H54 (cell line): ENCODE results near the gene COL25A1.

Experiments used
- DNase-seq: peaks from one replicate; pipeline ENCODE4 v3.0.0; 2011; ENCODE audit warnings: low spot score, mixed read lengths; ENCODE audit not compliant: insufficient read length
- FAIRE-seq: peaks from 3 replicates; lab custom pipeline; 2011; peaks lifted over from hg19 to GRCh38; lab: Jason Lieb, UNC
- POLR2A ChIP-seq: IDR thresholded peaks from 2 replicates; pipeline ENCODE4 v1.6.1; 2011; ENCODE audit warnings: low read depth, mild to moderate bottlenecking, low read length

Gene COL25A1

DNA sequence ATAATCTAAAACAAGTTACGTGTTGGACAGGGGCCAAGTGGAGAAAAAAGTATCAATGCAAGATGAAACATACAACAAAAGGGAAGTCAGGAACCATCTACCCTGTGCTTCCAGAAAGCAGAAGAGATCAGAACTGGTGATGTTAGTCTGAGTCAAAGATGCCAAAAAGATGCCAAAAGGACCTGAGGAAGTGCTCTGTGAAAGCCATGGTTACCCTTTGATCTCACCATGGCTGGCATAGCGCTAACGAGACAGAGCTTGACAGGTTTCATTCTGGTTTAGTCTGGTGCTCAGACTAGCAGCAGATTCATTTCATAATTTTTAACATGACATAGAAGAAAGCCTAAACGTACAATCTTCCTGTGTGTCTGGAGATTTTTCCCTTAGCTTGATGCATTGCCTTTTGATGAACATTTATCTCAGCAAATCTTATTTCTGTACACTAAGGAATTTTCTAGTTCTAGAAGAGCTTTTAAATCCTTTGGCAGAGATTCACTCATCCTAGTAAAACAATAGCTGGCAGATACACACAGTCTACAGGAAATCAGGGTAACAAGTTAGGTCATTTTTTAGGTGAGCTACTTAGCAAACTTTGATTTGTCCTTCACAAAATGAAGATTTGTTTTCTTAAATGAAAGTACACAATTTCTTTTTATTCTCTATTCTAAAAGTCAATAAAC lies 87.7 kb downstream of the COL25A1 start:
- FAIRE-seq (no peak), DNase-seq (no peak)
- no peak for TF ChIP-seq POLR2A

GRCh38 chr4:109213056-109213455 lies 89.4 kb downstream of the COL25A1 start:
- TF ChIP-seq POLR2A, result no peak
- no peak for FAIRE-seq
- DNase-seq, result no peak

DNA sequence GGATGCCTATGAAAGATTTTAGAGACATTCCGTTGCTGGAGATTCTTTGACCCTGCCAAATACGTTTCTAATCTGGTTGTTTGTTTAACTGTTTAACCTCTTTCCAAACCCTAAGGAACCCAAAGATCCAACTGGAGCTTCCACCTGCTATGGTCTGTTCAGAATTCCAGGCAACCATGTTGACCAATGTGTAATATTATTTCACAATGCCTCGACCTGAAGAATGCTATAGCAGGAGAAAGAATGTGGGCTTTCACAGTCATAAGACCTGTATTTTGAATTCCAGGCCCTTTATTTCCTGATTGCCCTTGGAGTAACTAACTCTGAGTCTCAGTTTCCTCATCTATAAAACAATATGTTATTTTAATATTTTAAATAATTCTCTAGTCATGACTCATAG lies 90.8 kb downstream of the COL25A1 start:
- TF ChIP-seq POLR2A, result no peak
- FAIRE-seq, result no peak
- DNase-seq, result no peak

GRCh38 chr4:109209647-109210046 lies 92.8 kb downstream of the COL25A1 start:
- DNase-seq (no peak), FAIRE-seq (no peak)
- TF ChIP-seq POLR2A, result no peak

DNA sequence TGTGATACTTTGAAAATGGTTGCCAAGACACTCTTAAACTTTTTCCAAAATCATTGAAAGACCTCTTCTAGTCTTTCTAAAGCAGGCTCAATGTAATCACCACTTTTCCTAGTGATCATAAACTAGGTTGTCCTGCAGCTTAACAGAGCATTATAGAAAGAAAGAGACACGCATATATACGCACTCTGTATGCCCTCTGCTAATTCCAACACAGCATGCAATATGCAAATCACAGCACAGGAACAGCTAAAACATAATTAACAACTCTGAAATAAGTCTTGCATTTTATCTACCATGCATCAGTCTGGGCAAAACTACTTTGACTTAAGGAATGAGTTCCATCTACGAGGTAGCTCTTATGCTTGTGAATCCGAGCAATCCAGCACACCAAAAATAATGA lies 94.6 kb downstream of the COL25A1 start:
- no peak for FAIRE-seq
- TF ChIP-seq POLR2A, result no peak
- DNase-seq, result no peak

DNA sequence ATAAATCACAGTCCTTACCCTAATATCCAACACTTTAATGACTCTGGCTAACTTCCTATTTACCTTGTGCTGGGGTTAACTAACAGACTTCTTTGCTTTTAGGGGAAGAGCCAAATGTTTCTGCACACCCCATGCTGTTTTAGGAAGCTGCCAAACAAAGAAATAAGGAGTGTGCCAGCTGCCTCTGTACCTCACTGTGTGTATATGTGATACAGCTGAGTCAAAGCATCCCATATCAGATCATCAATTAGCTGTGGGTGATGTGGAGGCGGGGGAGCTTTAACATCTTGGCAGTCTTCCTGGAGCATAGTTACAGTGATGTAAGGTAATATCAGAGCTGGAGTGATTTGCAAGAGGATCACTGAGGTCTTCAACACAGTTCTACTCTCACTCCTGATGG lies 95.4 kb downstream of the COL25A1 start:
- no peak for DNase-seq
- TF ChIP-seq POLR2A, result no peak
- FAIRE-seq, result no peak

DNA sequence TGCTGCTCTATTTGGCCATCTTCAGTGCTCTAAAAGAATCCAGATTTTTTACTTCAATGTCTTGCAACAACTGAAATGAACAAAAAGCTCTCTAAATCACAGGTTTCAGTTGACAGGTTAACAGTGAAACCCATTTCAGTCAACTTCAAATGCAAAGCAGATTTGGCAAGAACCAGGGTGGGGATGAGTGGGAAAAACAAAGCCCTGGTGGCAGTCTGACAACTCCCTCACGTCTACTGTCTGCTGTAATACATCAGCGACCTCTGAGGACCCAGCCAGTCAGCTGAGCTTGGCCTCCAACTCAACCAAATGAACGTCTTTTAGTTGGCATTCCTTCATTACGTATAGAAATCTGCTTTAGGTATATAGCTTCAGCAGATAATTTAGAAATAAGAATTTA lies 95.8 kb downstream of the COL25A1 start:
- FAIRE-seq, result no peak
- DNase-seq, result no peak
- no peak for TF ChIP-seq POLR2A

DNA sequence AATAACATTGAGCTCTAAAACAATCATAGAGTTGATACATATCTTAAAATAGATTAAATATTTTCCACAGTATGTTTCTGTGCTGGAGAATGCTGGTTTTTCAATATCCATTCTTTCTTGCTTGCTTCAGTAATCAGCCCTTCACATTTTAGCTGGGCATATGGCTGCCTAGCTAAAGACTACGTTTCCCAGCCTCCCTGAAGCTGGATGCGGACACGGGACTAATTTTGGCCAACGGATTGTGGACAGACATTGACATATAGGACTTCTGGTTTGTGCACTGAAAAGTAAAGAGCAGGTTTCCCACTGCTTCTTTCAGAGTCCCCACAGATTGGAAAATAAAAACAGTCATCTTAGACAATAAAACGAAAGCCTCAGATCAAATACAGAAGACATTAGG lies 97.3 kb downstream of the COL25A1 start:
- no peak for TF ChIP-seq POLR2A
- FAIRE-seq, result no peak
- no peak for DNase-seq

DNA sequence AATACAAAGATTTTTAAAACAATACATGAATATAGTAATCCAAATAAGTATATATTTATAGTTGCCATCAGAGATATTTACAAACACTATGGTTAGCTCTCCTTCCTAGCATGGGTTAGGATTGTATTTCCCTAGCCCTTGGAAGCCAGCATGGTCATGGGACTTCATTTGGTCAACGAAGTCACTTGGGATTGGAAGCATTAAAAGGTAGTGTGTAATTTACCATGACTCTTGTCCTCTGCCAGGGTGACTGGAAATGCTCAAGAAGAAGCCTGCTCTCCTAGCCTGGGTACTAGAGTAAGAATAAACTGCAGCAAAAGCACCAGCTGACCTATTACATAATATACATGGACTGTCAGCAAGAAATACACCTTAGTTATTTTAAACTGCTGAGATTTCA lies 102.9 kb downstream of the COL25A1 start:
- FAIRE-seq (no peak), DNase-seq (no peak)
- TF ChIP-seq POLR2A, result no peak

DNA sequence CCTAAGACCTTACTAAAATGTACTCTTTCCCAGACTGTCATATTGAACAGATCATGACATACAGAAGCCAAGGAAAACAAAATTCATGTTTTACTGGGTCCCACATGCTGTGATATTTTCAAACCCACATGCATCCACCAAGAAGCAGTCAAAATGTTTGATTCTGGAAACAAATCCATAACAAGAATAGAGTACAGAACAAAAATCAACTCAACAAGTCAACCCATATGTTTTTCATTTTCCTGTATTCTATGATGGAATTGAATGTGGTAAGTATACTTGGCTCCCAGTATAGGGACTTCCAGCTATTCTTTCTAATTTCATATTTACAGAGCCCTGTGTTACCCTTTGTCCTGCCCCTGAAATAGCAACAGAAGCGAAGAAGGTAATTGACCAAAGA lies 106.8 kb downstream of the COL25A1 start:
- no peak for FAIRE-seq
- TF ChIP-seq POLR2A, result no peak
- DNase-seq, result no peak

DNA sequence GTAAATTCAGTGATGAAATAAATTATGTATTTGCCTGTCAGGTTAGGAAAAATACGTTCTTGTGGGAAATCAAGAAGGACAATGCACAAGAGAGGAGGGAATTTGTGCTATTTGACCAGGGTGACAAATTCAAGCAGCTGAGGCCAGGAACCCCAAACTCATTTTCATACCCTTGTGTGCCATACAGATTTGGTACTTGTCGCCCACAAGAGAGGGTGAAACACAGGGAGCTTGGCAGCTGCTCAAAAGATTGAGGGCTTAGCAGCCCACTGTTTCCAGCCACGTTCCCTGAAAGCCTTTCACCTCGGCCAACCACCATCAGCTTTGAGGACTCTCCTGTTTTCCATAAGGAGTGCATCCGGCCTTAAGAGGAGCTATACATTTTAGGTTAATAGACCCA lies 111.2 kb downstream of the COL25A1 start:
- FAIRE-seq (no peak), DNase-seq (no peak)
- no peak for TF ChIP-seq POLR2A

GRCh38 chr4:109186458-109186945 lies 116.0 kb downstream of the COL25A1 start:
- FAIRE-seq (no peak), DNase-seq (no peak)
- no peak for TF ChIP-seq POLR2A

DNA sequence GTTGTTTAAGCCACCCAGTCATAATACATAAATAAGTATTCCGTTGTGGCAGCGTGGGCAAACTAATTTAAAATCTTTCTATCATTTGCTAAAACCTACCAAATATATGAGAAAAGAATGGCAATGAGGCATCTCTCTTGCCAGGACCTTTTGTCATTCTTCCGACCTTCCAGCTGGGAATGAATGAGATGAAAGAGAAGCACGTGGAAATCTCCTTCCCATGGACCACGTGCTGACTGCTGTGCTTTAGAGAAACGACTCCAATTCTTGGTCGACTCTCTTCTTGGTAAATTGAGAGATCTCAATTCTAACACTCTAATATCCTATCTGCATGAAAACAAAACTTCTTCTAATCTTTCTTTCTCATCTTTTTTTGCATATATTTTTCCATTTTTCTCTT lies 116.5 kb downstream of the COL25A1 start:
- no peak for FAIRE-seq
- DNase-seq, result no peak
- no peak for TF ChIP-seq POLR2A

DNA sequence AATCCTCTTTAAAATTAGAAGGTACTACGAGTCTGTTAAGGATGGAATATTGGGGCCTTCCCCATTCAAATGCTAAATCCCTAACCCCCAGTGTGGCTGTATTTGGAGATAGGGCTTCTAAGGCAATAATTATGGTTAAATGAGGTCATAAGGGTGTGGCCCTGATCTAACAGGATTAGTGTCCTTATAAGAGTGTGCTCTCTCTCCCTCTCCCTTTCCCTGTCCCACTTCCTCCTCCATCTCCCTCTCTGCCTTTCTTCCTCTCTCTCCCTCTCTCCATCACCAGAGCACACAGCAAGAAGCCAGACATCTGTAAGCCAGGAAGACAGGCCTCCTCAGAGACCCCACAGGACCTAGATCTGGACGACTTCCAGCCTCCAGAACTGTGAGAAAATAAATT lies 116.9 kb downstream of the COL25A1 start:
- TF ChIP-seq POLR2A, result no peak
- DNase-seq (no peak), FAIRE-seq (no peak)

GRCh38 chr4:109184491-109184961 lies 117.9 kb downstream of the COL25A1 start:
- no peak for DNase-seq
- FAIRE-seq, result no peak

More at GRCh38 chr4:109184491-109184961, 117.9 kb downstream of the COL25A1 start:
- no peak for TF ChIP-seq POLR2A
